Measurements from ENCODE around the gene CPM. TPM values are rescaled to one million over a fixed set of nuclear protein-coding genes. Genes with fewer than 3 reads are reported as not detected.

Gene CPM
- total and polyA plus RNA-seq, 9 donors = 21.3 to 64.6 (median 37.9) TPM

GRCh38 chr12:68944296-68945076 lies 11.5 kb upstream of the CPM start:
- WGBS, 3 donors = 49 to 59% (median 50%) methylated on average over 5 of the region's 5 CpGs
- Histone ChIP-seq H3K36me3 (no peaks in the 10 kb centered on the region), H3K27ac (no peak overlapping the region), H3K4me3 (no peak overlapping the region), H3K9me3 (no peaks in the 10 kb centered on the region), H3K4me1 (ENCODE audit: insufficient read depth) (peaks cover 6% of the 10 kb centered on the region), H3K27me3 (no peaks in the 10 kb centered on the region)
- TF ChIP-seq POLR2A (IDR thresholded peaks at IDR 0.05) (no peak), EP300 (IDR thresholded peaks at IDR 0.05) (no peak), CTCF (IDR thresholded peaks at IDR 0.05) (no peak)
- DNase-seq = no peak
- intact Hi-C loops (cut with DNase I) = loop anchor here in 1 of 4 donors (10.0 kb wide), 1 partner anchor 150 kb away; no protein-coding TSS in a partner anchor

DNA sequence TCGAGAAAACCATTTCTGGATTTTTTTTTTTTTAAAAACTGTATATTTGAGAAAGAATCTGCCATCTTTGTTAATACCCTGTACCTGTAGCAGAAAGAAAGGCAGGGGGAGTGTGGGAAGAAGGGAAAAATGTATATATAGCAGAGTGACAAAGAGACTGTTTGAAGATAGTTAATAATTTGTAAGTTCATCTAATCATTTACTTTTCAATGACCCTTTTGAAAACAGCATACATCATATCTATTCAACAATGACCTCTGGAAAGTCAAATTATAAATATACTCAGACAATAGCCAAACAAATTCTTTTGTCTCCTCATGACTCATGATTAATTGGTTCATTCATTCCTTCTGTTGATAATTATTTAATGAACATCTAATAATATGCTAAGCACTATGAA lies 10.9 kb upstream of the CPM start:
- TF ChIP-seq EP300 (IDR thresholded peaks at IDR 0.05) (no peak), CTCF (IDR thresholded peaks at IDR 0.05) (no peak), POLR2A (IDR thresholded peaks at IDR 0.05) (no peak)
- Histone ChIP-seq H3K36me3 (no peaks in the 10 kb centered on the region), H3K9me3 (no peaks in the 10 kb centered on the region), H3K27me3 (no peaks in the 10 kb centered on the region), H3K27ac (no peak overlapping the region), H3K4me3 (no peak overlapping the region), H3K4me1 (ENCODE audit: insufficient read depth) (peaks cover 6% of the 10 kb centered on the region)
- no peak for DNase-seq
- 89 to 96% (median 91%) methylated on average over 1 of the region's 1 CpG for WGBS, 3 donors
- intact Hi-C loops (cut with DNase I) = loop anchor here in 1 of 4 donors (10.0 kb wide), 1 partner anchor 151 kb away; no protein-coding TSS in a partner anchor

- Histone ChIP-seq H3K9me3 (no peaks in the 10 kb centered on the region), H3K4me3 (no peak overlapping the region), H3K36me3 (no peaks in the 10 kb centered on the region), H3K27me3 (no peaks in the 10 kb centered on the region), H3K4me1 (ENCODE audit: insufficient read depth) (peaks cover 8% of the 10 kb centered on the region), H3K27ac (no peak overlapping the region)
- DNase-seq = no peak
- TF ChIP-seq POLR2A (IDR thresholded peaks at IDR 0.05) = no peak
- no peak for TF ChIP-seq CTCF (IDR thresholded peaks at IDR 0.05)
- no peak for TF ChIP-seq EP300 (IDR thresholded peaks at IDR 0.05)
- intact Hi-C loops (cut with DNase I) = loop anchor here in 1 of 4 donors (10.0 kb wide), 1 partner anchor 154 kb away; no protein-coding TSS in a partner anchor
These were observed 7.8 kb upstream of the CPM start for GRCh38 chr12:68940731-68941130.

DNA sequence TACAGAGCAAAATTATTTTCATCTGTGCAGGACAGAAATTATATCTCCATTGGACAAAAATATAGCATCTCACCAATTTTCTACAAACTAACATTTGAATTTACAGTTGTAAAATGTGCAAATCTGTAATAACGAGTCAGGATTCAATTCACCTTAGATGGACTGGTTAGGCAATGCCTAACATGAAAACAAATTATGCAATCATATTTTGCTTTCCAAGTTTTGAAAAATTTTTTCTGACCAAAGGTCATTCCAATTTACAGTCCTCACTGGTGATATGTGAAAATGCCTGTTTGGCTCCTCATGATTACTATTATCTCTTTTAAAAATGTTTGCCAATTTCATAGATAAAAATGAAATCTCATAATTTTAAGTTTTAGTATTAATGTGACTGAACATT lies 6.5 kb upstream of the CPM start:
- intact Hi-C loops (cut with DNase I) = no loop called here
- H3K9me3 ChIP-seq = no peaks in the 10 kb centered on the region
- DNase-seq = no peak
- H3K27ac ChIP-seq = no peak overlapping the region
- peaks cover 8% of the 10 kb centered on the region for H3K4me1 ChIP-seq (ENCODE audit: insufficient read depth)
- no peaks in the 10 kb centered on the region for H3K27me3 ChIP-seq
- 11 to 27% (median 15%) methylated on average over 1 of the region's 1 CpG for WGBS, 3 donors
- H3K4me3 ChIP-seq = no peak overlapping the region
- TF ChIP-seq EP300 (IDR thresholded peaks at IDR 0.05) (no peak), POLR2A (IDR thresholded peaks at IDR 0.05) (no peak), CTCF (IDR thresholded peaks at IDR 0.05) (no peak)
- H3K36me3 ChIP-seq = no peaks in the 10 kb centered on the region
